Measurements from ENCODE around the gene OR10H5.

OR10H5 gene

DNA sequence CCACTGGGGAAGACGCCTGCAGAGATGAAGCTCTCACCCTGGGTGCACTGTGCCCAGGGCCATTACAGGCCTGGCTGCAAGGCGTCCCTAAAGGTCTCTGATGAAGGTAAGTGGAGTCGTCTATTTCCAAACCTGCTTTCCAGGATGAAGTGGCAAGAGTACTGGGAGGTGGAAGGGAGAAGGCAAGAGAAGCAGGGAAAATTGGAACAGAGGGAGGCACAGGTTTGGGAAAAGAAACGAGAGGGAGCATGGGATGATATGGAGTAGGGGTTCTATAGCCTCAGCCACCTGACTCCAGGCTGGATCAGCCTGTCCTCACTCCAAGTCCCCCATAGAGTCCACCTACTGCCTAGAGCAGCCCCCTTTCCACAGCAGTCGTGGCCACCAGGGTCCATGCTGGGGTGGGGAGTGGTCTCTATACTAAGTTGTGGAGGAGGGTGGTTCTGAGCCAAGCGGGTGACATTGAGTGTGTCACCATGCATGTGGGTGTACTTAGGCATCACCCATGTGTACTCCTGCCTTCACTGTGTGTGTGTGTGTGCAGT lies at the start of gene OR10H5:
OR10H5 (plus strand) TSS at position 51 of the 545 bp plus-strand sequence. CDS start 6,388 bp downstream, outside the sequence.
- DNase-seq (ENCODE audit: low spot score) (no peak), ATAC-seq (ENCODE audit: low read depth) (no peak)
- Histone ChIP-seq H3K9me3 (ENCODE audit: severe bottlenecking) (no peaks in the 10 kb centered on the region), H3K27ac (ENCODE audit: poor library complexity, severe bottlenecking) (no peak within 1 kb of the TSS), H3K27me3 (ENCODE audit: insufficient read depth, poor library complexity, severe bottlenecking) (no peaks in the 10 kb centered on the region), H3K4me1 (ENCODE audit: insufficient read depth, poor library complexity, severe bottlenecking) (no peaks in the 10 kb centered on the region), H3K36me3 (ENCODE audit: low read depth) (no peaks in the 10 kb centered on the region), H3K4me3 (ENCODE audit: severe bottlenecking) (no peak within 1 kb of the TSS)
- TF ChIP-seq CTCF (IDR thresholded peaks at IDR 0.05; ENCODE audit: poor library complexity, severe bottlenecking): no peak

GRCh38 chr19:15737722-15738121 lies 49.7 kb upstream of the OR10H5 start, which contains the start of gene OR10H3:
Gene OR10H3, plus strand, starts transcription at chr19:15737985. Its CDS starts 3,408 bp downstream, at chr19:15741393.
- H3K4me3 ChIP-seq (ENCODE audit: severe bottlenecking): no peak within 1 kb of the TSS
- DNase-seq (ENCODE audit: low spot score) (no peak), ATAC-seq (ENCODE audit: low read depth) (no peak)
- no peak within 1 kb of the TSS for H3K27ac ChIP-seq (ENCODE audit: poor library complexity, severe bottlenecking)
- H3K27me3 ChIP-seq (ENCODE audit: insufficient read depth, poor library complexity, severe bottlenecking): peaks cover 5% of the 10 kb centered on the region
- no peaks in the 10 kb centered on the region for H3K9me3 ChIP-seq (ENCODE audit: severe bottlenecking)
- no peaks in the 10 kb centered on the region for H3K4me1 ChIP-seq (ENCODE audit: insufficient read depth, poor library complexity, severe bottlenecking)
- no peaks in the 10 kb centered on the region for H3K36me3 ChIP-seq (ENCODE audit: low read depth)
- TF ChIP-seq CTCF (IDR thresholded peaks at IDR 0.05; ENCODE audit: poor library complexity, severe bottlenecking): no peak

GRCh38 chr19:15740785-15741184 lies 46.7 kb upstream of the OR10H5 start:
- H3K27ac ChIP-seq (ENCODE audit: poor library complexity, severe bottlenecking): no peak overlapping the region
- ATAC-seq (ENCODE audit: low read depth) (no peak), DNase-seq (ENCODE audit: low spot score) (no peak)
- no peaks in the 10 kb centered on the region for H3K36me3 ChIP-seq (ENCODE audit: low read depth)
- no peak overlapping the region for H3K4me3 ChIP-seq (ENCODE audit: severe bottlenecking)
- no peak for TF ChIP-seq CTCF (IDR thresholded peaks at IDR 0.05; ENCODE audit: poor library complexity, severe bottlenecking)
- no peaks in the 10 kb centered on the region for H3K4me1 ChIP-seq (ENCODE audit: insufficient read depth, poor library complexity, severe bottlenecking)
- H3K27me3 ChIP-seq (ENCODE audit: insufficient read depth, poor library complexity, severe bottlenecking): no peaks in the 10 kb centered on the region
- H3K9me3 ChIP-seq (ENCODE audit: severe bottlenecking): no peaks in the 10 kb centered on the region

DNA sequence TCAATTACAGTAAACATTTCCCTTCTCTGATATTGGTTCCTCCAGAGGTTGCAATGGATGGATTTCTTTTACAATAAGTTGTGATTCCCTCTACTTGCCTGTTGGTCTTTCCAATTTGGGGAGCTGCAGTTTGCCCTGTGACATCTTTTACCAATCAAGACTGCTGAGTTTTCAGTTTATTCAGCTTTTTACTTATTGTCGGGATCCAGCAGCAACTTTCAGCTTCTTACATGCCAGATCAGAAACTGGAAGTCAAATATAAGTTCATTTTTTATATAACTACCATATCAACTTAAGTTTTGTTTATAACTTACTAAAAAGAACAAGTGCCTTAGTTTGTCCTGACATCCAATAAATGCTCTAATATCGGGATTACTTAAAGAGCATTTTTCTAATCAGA lies 39.2 kb upstream of the OR10H5 start:
- no peak for TF ChIP-seq CTCF (IDR thresholded peaks at IDR 0.05; ENCODE audit: poor library complexity, severe bottlenecking)
- Histone ChIP-seq H3K27ac (ENCODE audit: poor library complexity, severe bottlenecking) (no peak overlapping the region), H3K27me3 (ENCODE audit: insufficient read depth, poor library complexity, severe bottlenecking) (peaks cover 37% of the 10 kb centered on the region), H3K4me3 (ENCODE audit: severe bottlenecking) (no peak overlapping the region), H3K4me1 (ENCODE audit: insufficient read depth, poor library complexity, severe bottlenecking) (no peaks in the 10 kb centered on the region), H3K9me3 (ENCODE audit: severe bottlenecking) (no peaks in the 10 kb centered on the region), H3K36me3 (ENCODE audit: low read depth) (no peaks in the 10 kb centered on the region)
- no peak for DNase-seq (ENCODE audit: low spot score)
- no peak for ATAC-seq (ENCODE audit: low read depth)

- no peaks in the 10 kb centered on the region for H3K36me3 ChIP-seq (ENCODE audit: low read depth)
- H3K27ac ChIP-seq (ENCODE audit: poor library complexity, severe bottlenecking): no peak overlapping the region
- H3K27me3 ChIP-seq (ENCODE audit: insufficient read depth, poor library complexity, severe bottlenecking): peaks cover 32% of the 10 kb centered on the region
- no peak overlapping the region for H3K4me3 ChIP-seq (ENCODE audit: severe bottlenecking)
- no peaks in the 10 kb centered on the region for H3K4me1 ChIP-seq (ENCODE audit: insufficient read depth, poor library complexity, severe bottlenecking)
- TF ChIP-seq CTCF (IDR thresholded peaks at IDR 0.05; ENCODE audit: poor library complexity, severe bottlenecking): no peak
- no peak for ATAC-seq (ENCODE audit: low read depth)
- H3K9me3 ChIP-seq (ENCODE audit: severe bottlenecking): no peaks in the 10 kb centered on the region
- no peak for DNase-seq (ENCODE audit: low spot score)
Observed at GRCh38 chr19:15758379-15758778, 29.1 kb upstream of the OR10H5 start.
